Measurements from ENCODE around the gene PFDN4.

PFDN4 gene

GRCh38 chr20:54176610-54177009 is 31.3 kb upstream of the PFDN4 start (continued):
- TF ChIP-seq ZNF518A (tag by site-specific recombination; conservative IDR thresholded peaks at IDR 0.05; ENCODE audit: low read depth): no peak
- no peak for TF ChIP-seq ZBTB21 (tag by site-specific recombination; IDR thresholded peaks at IDR 0.05)

- no peaks in the 10 kb centered on the region for H3K4me1 ChIP-seq (ENCODE audit: control insufficient read depth, insufficient read depth, low read length)
- TF ChIP-seq GLIS2 (tag by site-specific recombination; IDR thresholded peaks at IDR 0.05): no peak
- no peak for TF ChIP-seq ZNF830 (tag by site-specific recombination; IDR thresholded peaks at IDR 0.05; ENCODE audit: low read depth)
- TF ChIP-seq ZFP41 (tag by site-specific recombination; IDR thresholded peaks at IDR 0.05; ENCODE audit: borderline replicate concordance): no peak
- TF ChIP-seq SETDB1 (IDR thresholded peaks at IDR 0.05; ENCODE audit: insufficient read length, low read length): no peak
- no peak for TF ChIP-seq ZNF19 (tag by site-specific recombination; IDR thresholded peaks at IDR 0.05; ENCODE audit: low read depth)
- TF ChIP-seq ZNF701 (tag by site-specific recombination; IDR thresholded peaks at IDR 0.05): no peak
- TF ChIP-seq HOXA7 (CRISPR knock-in tag; IDR thresholded peaks at IDR 0.05; ENCODE audit: borderline replicate concordance): no peak
- TF ChIP-seq BCL11B (tag by site-specific recombination; IDR thresholded peaks at IDR 0.05; ENCODE audit: low read depth): no peak
- no peak for TF ChIP-seq ZNF510 (tag by site-specific recombination; IDR thresholded peaks at IDR 0.05; ENCODE audit: insufficient replicate concordance)
- H3K9me3 ChIP-seq (ENCODE audit: control insufficient read depth, insufficient read depth, low read depth, low read length): no peaks in the 10 kb centered on the region
- H3K4me3 ChIP-seq (ENCODE audit: low read depth, low read length): no peak overlapping the region
- ChIA-PET POLR2A (no interaction called here), CTCF (interaction anchor here (0.8 kb wide), 1 partner anchor 22 kb away, joined by 3 read pairs; no protein-coding TSS in a partner anchor)
- no peak overlapping the region for H3K27ac ChIP-seq (ENCODE audit: extremely low read depth, low read depth, low read length)
- no peaks in the 10 kb centered on the region for H3K36me3 ChIP-seq (ENCODE audit: control insufficient read depth in 2 of 2, insufficient read depth in 1 of 2, low read length in 2 of 2)
These were observed 30.5 kb upstream of the PFDN4 start for GRCh38 chr20:54177378-54177777.

- H3K27ac ChIP-seq (ENCODE audit: extremely low read depth, low read depth, low read length): no peak overlapping the region
- TF ChIP-seq ZNF16 (tag by site-specific recombination; IDR thresholded peaks at IDR 0.05; ENCODE audit: low read depth) (no peak), ZNF211 (tag by site-specific recombination; IDR thresholded peaks at IDR 0.05; ENCODE audit: low read depth) (no peak), ZBTB17 (tag by site-specific recombination; IDR thresholded peaks at IDR 0.05) (no peak), ZFP37 (tag by site-specific recombination; IDR thresholded peaks at IDR 0.05) (no peak), ZNF48 (tag by site-specific recombination; IDR thresholded peaks at IDR 0.05) (no peak), ZNF292 (tag by site-specific recombination; IDR thresholded peaks at IDR 0.05; ENCODE audit: borderline replicate concordance, low read depth) (no peak), ZSCAN23 (tag by site-specific recombination; IDR thresholded peaks at IDR 0.05) (no peak), ZNF416 (tag by site-specific recombination; IDR thresholded peaks at IDR 0.05) (no peak), ZBTB6 (tag by site-specific recombination; IDR thresholded peaks at IDR 0.05) (no peak), ZBTB10 (tag by site-specific recombination; IDR thresholded peaks at IDR 0.05) (no peak), ZNF132 (tag by site-specific recombination; IDR thresholded peaks at IDR 0.05; ENCODE audit: borderline replicate concordance) (no peak), ZNF18 (tag by site-specific recombination; IDR thresholded peaks at IDR 0.05) (no peak)
- no peaks in the 10 kb centered on the region for H3K4me1 ChIP-seq (ENCODE audit: control insufficient read depth, insufficient read depth, low read length)
- no peaks in the 10 kb centered on the region for H3K36me3 ChIP-seq (ENCODE audit: control insufficient read depth in 2 of 2, insufficient read depth in 1 of 2, low read length in 2 of 2)
- no peak overlapping the region for H3K4me3 ChIP-seq (ENCODE audit: low read depth, low read length)
- H3K9me3 ChIP-seq (ENCODE audit: control insufficient read depth, insufficient read depth, low read depth, low read length): no peaks in the 10 kb centered on the region
- CTCF ChIA-PET: interaction anchor here (1.4 kb wide), 1 partner anchor 74 kb away, joined by 3 read pairs; no protein-coding TSS in a partner anchor
- POLR2A ChIA-PET: no interaction called here
These were observed 29.6 kb upstream of the PFDN4 start for GRCh38 chr20:54178256-54178655.

All from HEK293 (cell line).